ENCODE results near the gene FHL1.
"Not testable (repeated sequence)": the region's sequence is repeated elsewhere in the genome, so short reads cannot be mapped to it uniquely, and the experiment has no call there.

Gene FHL1

DNA sequence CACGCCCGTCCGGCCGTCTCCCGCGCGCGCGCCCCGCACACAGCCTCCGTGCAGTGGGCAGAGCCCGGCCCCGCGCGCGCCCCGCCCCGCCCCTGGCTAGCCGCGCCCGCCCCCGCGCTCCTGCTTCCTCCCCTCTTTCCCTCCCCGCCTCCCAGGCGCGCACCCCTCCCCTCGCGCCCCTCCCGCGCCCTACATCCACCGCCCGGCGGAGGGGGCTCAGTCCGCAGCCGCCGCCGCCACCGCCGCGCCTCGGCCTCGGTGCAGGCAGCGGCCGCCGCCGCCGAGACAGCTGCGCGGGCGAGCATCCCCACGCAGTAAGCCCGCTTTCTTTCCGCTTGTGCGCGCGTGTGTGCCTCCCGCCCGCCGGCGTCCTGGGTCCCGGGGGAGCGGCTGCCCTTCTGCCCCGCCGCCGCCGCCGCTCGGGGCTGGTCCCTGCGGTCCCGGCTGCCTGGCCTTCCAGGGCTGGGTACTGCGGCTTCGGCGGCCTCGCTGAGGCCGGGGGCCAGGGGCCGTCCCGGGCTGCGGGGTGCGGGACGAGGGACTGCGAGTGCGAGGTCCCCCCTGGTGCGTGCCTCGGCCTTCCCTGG lies at the start of gene FHL1:
Gene FHL1, plus strand, starts transcription at position 219 of the 587 bp plus-strand sequence.
- TF ChIP-seq CTCF (IDR thresholded peaks at IDR 0.05; ENCODE audit: low read depth, low read length): no peak
- TF ChIP-seq, protein P1, sequence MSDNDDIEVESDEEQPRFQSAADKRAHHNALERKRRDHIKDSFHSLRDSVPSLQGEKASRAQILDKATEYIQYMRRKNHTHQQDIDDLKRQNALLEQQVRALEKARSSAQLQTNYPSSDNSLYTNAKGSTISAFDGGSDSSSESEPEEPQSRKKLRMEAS (IDR thresholded peaks at IDR 0.05; ENCODE audit: low read depth, low read length): no peak
- TF ChIP-seq MYC (IDR thresholded peaks at IDR 0.05; ENCODE audit: low read depth, low read length): no peak
- no peak for TF ChIP-seq POLR2A (IDR thresholded peaks at IDR 0.05; ENCODE audit: extremely low read depth, insufficient read length)
- H3K4me3 ChIP-seq (ENCODE audit: low read depth, low read length): peak within 1 kb of the TSS; percentile 32
- peak; percentile 54 for DNase-seq (ENCODE audit: low read depth)

GRCh38 chrX:136097871-136098805 lies 49.2 kb upstream of the FHL1 start:
- peak; percentile 85 for DNase-seq (ENCODE audit: low read depth)
- H3K4me3 ChIP-seq (ENCODE audit: low read depth, low read length): peak overlapping the region; percentile 89
- TF ChIP-seq, protein P1 (IDR thresholded peaks at IDR 0.05; ENCODE audit: low read depth, low read length): peak; percentile 69
- TF ChIP-seq MYC (IDR thresholded peaks at IDR 0.05; ENCODE audit: low read depth, low read length) (peak; percentile 15; the same call in 1 of the 2 replicates), CTCF (IDR thresholded peaks at IDR 0.05; ENCODE audit: low read depth, low read length) (no peak), POLR2A (IDR thresholded peaks at IDR 0.05; ENCODE audit: extremely low read depth, insufficient read length) (peak; percentile 55)

DNA sequence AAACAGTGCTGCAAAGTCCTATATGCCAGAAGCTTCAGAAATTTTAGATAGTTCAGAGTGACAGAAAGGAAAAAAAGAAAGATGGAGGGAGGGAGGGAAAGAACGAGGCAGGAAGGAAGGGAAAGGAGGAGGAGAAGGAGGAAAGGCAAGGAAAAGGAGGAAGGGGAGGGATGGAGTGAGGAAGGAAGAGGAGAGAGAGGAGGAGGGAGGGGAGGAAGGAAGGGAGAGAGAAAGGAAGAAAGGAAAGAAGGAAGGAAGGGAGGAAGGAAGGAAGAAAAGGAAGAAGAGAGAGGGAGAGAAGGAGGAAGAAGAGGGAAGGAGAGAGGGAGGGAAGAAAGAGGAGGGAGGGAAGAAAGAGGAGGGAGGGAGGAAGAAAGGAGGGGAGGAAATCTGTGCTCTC lies 42.4 kb upstream of the FHL1 start:
- no peak overlapping the region for H3K4me3 ChIP-seq (ENCODE audit: low read depth, low read length)
- DNase-seq (ENCODE audit: low read depth): no peak
- TF ChIP-seq POLR2A (IDR thresholded peaks at IDR 0.05; ENCODE audit: extremely low read depth, insufficient read length) (no peak), MYC (IDR thresholded peaks at IDR 0.05; ENCODE audit: low read depth, low read length) (no peak), CTCF (IDR thresholded peaks at IDR 0.05; ENCODE audit: low read depth, low read length) (no peak)
- TF ChIP-seq, protein P1 (IDR thresholded peaks at IDR 0.05; ENCODE audit: low read depth, low read length): no peak

GRCh38 chrX:136106920-136107528 lies 40.3 kb upstream of the FHL1 start:
- TF ChIP-seq MYC (IDR thresholded peaks at IDR 0.05; ENCODE audit: low read depth, low read length): no peak
- TF ChIP-seq, protein P1 (IDR thresholded peaks at IDR 0.05; ENCODE audit: low read depth, low read length): no peak
- no peak for TF ChIP-seq CTCF (IDR thresholded peaks at IDR 0.05; ENCODE audit: low read depth, low read length)
- TF ChIP-seq POLR2A (IDR thresholded peaks at IDR 0.05; ENCODE audit: extremely low read depth, insufficient read length): no peak
- H3K4me3 ChIP-seq (ENCODE audit: low read depth, low read length): no peak overlapping the region
- DNase-seq (ENCODE audit: low read depth): no peak

DNA sequence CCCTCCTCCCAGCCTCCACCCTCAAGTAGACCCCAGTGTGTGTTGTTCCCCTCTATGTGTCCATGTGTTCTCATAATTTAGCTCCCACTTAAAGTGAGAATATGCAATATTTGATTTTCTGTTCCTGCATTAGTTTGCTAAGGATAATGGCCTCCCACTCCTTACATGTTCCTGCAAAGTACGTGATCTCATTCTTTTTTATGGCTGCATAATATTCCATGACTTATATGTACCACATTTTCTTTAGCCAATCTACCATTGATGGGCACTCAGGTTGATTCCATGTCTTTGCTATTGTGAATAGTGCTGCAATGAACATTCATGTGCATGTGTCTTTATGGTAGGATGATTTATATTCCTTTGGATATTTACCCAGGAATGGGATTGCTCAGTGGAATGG lies 38.4 kb upstream of the FHL1 start:
- DNase-seq (ENCODE audit: low read depth); H3K4me3 ChIP-seq (ENCODE audit: low read depth, low read length): not testable (repeated sequence)

DNA sequence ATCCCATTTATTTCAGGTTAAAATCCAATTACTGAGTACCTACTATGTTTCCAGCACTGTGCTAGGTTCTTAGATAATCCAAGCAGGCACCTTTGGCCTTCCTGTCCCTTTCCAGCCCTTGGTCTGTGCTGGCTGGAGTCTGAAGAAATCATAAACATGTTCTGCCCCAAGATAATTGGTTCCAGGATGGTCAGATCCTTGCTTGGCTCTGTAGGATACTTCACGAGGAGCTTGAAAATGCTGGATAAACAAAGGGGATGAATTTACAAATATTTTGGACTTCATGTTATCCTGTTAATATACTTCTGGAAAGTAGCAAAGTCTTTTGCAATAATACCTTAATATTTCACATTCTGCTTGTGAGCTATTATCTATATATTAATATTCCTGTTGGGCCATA lies 35.0 kb upstream of the FHL1 start:
- TF ChIP-seq, protein P1 (IDR thresholded peaks at IDR 0.05; ENCODE audit: low read depth, low read length): no peak
- TF ChIP-seq MYC (IDR thresholded peaks at IDR 0.05; ENCODE audit: low read depth, low read length) (no peak), CTCF (IDR thresholded peaks at IDR 0.05; ENCODE audit: low read depth, low read length) (no peak), POLR2A (IDR thresholded peaks at IDR 0.05; ENCODE audit: extremely low read depth, insufficient read length) (no peak)
- DNase-seq (ENCODE audit: low read depth): no peak

More for the DNA sequence above, 35.0 kb upstream of the FHL1 start:
- H3K4me3 ChIP-seq (ENCODE audit: low read depth, low read length): no peak overlapping the region
